IMR-90 (cell line): Measurements from ENCODE around the gene RCAN2.

Source experiments
- BHLHE40 ChIP-seq: fragments of 150-350 bp; IDR thresholded peaks from 2 replicates; pipeline ENCODE4 v1.6.1; 2016; ENCODE audit warnings: mild to moderate bottlenecking, low read depth, low read length
- CEBPB ChIP-seq: IDR thresholded peaks from 2 replicates; pipeline ENCODE4 v1.6.1; 2012; ENCODE audit warnings: low read depth, low read length, improper control_type of control experiment
- CHD1 ChIP-seq: IDR thresholded peaks from 2 replicates; pipeline ENCODE4 v1.6.1; 2012; ENCODE audit warnings: low read depth, low read length, improper control_type of control experiment
- CTCF ChIP-seq: conservative IDR thresholded peaks from 2 replicates; pipeline ENCODE4 v1.5.1; 2012; ENCODE audit warnings: mild to moderate bottlenecking, low read depth, low read length, improper control_type of control experiment
- FOS ChIP-seq: fragments of 150-350 bp; IDR thresholded peaks from 2 replicates; pipeline ENCODE4 v1.6.1; 2016; ENCODE audit warnings: low read depth, low read length
- MAFK ChIP-seq: IDR thresholded peaks from 2 replicates; pipeline ENCODE4 v1.6.1; 2012; ENCODE audit warnings: low read depth, low read length, improper control_type of control experiment
- MAZ ChIP-seq: IDR thresholded peaks from 2 replicates; pipeline ENCODE4 v1.6.1; 2012; ENCODE audit warnings: low read depth, mild to moderate bottlenecking, low read length, improper control_type of control experiment, moderate library complexity, borderline replicate concordance
- NFE2L2 ChIP-seq: fragments of 150-350 bp; IDR thresholded peaks from 2 replicates; pipeline ENCODE4 v1.6.1; 2016; ENCODE audit warnings: low read depth, mild to moderate bottlenecking, low read length
- POLR2A ChIP-seq: IDR thresholded peaks from 2 replicates; pipeline ENCODE4 v1.6.1; 2012; ENCODE audit warnings: mild to moderate bottlenecking, low read depth, low read length
- RCOR1 ChIP-seq: IDR thresholded peaks from 2 replicates; pipeline ENCODE4 v1.6.1; 2012; ENCODE audit warnings: mild to moderate bottlenecking, low read length, improper control_type of control experiment; ENCODE audit not compliant: insufficient replicate concordance
- RFX5 ChIP-seq: IDR thresholded peaks from 2 replicates; pipeline ENCODE4 v1.8.0; 2012; ENCODE audit warnings: low read depth, mild to moderate bottlenecking, low read length, moderate library complexity
- USF2 ChIP-seq: fragments of 150-350 bp; IDR thresholded peaks from 2 replicates; pipeline ENCODE4 v1.6.1; 2017; ENCODE audit warnings: mild to moderate bottlenecking, antibody characterized with exemption, low read length, low read depth

- TF ChIP-seq CTCF = no peak
- no peak for TF ChIP-seq POLR2A
- no peak for TF ChIP-seq MAFK
- no peak for TF ChIP-seq USF2
- TF ChIP-seq CHD1 = no peak
- TF ChIP-seq RFX5 = no peak
- TF ChIP-seq MAZ = no peak
- TF ChIP-seq CEBPB = no peak
- TF ChIP-seq BHLHE40 = no peak
- TF ChIP-seq FOS = no peak
- TF ChIP-seq RCOR1 = no peak
- no peak for TF ChIP-seq NFE2L2
Observed at GRCh38 chr6:46538800-46539480, 47.7 kb upstream of the RCAN2 start.
